ENCODE data around the gene LSM7.
"Not testable (repeated sequence)": the region's sequence is repeated elsewhere in the genome, so short reads cannot be mapped to it uniquely, and the experiment has no call there.

LSM7 gene

DNA sequence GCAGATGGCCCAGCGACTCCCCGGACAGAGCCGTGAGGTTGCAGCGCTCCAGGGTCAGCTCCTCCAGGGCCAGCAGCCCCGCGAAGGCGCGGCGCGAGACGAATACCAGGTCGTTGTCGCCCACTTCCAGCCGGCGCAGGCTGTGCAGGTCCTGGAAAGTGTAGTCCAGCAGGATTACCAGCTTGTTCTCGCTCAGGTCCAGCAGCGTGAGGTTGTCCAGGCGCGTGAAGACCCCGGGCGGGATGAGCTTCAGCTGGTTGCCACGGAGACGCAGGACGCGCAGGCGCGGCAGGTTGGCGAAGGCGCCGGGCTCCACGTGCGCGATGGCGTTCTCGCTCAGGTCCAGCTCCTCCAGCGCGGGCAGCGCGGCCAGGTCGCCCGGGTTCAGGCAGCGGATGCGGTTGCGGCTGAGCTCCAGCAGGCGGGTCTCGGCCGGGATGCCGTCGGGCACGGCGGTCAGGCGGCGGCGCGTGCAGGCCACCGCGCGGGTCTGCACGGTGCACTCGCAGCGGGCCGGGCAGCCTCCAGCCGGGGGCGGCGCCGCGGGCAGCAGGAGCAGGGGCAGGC is 37.1 kb downstream of the LSM7 start:
- DNase-seq, result no peak

DNA sequence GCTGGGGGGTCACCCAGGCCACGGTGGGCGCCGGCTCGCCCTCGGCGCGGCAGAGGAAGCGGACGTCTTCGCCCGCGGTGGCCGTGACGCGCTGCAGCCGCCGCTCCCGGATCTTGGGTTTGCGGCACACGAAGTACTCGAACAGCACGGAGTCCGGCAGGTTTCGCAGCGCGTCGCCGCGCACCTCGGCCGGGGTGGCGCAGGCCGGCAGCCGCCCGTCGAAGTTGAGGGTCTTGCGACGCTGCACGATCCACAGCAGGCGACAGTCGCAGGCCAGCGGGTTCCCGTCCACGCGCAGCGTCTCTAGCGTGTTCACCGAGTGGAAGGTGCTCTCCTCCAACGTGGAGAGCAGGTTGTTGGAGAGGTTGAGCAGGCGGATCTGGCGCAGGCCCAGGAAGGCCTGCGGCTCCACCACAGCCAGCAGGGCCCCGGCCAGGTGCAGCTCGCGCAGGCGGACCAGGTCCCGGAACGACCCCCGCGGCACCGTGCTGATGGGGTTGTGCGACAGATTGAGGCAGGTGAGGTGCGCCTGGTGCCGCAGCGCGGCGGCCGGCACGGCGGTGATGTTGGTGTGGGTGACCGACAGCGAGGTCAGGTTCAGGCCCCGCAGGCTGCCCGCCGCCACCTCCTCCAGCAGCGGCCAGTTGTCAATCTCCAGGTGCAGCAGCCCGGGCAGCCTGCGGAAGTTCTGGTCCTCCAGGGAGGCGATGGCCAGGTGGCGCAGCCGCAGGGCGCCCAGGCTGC is 37.8 kb downstream of the LSM7 start:
- no peak for DNase-seq

DNA sequence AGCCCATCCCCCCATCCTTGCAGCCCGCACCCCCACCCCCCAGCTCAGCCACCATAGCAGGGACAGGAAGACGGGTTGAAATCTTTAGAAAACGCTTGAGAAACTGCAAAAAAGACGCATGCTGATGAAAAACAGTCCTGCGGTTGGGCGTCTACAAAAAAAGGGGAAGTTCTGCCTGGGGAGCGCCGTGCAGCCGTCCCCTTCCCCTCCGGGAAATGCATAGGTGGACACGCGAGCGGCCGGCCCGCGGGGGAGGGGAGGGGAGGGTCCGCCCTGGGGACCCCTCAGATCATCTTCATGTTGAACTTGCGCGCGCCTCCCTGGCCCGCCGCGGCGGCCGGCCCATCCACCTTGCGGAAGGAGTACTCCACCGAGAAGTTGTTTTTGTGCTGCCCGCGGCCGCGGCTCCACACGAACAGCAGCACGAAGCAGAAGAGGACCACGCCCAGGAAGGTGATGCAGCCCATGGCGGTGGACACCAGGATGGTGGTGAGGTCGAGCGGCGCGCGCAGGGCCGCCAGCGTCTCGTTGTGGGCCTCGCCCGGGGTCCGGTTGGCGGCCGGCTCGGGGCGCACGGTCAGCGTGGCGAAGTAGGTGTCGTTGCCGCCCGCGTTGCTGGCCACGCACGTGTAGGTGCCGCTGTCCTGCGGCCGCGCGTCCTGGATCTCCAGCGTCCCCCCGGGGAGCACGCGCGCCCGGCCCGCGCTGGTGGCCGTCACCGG is 38.5 kb downstream of the LSM7 start:
- no peak for DNase-seq

DNA sequence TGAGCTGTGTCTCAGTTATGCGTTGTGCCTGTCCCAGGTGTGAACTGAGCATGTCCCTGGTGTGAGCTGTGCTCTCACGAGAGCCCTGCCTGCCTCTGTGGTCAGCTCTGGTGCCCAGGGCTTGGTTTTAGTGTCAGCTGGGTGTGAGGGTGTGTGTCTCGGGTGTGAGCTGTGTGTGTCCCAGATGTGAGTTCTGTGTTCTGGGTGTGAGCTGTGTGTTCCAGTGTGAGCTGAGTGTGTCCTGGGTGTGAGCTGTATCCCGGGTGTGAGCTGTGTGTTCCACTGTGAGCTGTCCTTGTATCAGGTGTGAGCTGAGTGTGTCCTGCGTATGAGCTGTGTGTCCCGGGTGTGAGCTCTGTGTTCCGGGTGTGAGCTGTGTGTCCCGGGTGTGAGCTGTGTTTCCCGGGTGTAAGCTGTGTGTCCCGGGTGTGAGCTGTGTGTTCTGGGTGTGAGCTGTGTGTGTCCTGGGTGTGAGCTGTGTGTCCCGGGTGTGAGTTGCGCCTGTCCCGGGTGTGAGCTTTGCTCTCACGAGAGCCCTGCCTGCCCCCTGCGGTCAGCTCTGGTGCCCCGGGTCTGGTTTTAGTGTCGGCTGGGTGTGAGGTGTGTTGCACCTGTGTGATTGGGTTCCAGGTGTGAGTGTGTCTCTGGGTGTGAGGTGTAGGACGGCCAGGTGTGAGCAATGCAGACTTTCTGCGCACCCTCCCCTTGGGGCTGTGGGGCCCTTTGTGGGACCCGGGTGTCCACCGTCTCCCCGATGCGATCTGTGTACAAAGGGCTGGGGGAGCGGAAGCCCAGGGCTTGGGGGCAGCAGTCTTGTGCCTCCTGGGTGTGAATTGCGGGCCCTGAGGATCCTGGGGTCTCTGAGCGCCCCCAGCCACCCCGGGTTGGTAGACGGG is 39.3 kb downstream of the LSM7 start:
- DNase-seq, result no peak

DNA sequence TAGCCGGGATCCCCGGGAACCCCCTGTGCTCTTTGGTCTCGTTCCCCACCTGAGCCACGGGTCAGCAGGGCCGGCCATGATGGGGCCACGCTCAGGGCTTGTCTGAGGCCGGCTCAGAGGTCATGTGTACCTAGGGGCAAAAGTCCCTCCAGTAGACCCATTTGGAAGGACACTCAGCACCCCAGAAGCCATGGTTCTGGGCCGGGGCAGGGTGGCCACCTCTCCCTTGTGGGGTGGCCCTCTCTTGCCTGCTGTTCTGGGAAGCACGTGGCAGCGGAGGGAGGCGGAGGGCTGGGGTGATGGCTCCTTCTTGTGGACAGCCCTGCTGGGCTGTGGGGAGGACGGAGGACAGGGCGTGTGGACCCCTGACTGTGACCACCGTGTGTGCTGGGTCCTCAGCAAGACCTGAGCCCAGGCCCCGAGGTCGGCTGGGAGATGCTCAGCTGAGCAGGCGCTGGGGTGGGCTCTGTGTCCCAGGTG is 40.0 kb downstream of the LSM7 start:
- DNase-seq, result no peak

DNA sequence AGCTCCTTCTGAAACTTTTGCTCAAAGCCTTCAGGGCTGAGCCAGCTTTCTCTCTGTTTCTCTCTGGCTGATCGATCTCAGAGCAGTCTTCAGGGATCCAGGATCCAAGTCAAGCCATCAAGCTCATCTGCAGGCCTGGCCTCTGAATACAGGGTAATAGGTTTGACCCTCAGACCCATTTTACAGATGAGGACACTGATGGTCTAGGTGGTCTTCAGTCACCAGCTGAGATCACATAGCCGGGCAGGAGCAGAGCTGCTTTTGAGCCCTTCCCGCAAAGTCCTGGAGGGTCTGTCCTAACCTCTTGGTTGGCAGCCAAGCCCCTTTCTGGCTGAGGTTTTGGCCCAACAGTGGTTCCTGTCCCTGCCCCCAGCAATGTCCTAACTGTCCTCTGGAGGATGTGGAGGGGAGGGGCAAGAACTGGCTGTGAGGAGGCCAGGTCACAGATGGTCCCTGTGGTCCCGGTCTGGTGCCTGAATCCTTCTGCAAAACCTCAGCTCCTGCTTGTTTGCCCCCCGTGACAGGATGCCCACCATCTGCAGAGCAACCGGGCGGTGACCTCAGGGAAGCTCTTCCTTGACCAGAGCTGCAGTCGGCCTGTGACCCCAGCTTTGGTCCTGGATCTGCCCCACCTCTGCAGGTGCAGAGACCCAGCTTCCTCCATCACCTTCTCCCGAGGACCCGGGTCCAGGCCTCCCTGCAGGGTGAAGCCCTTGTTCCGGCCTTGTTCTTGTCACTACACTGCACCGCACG is 40.6 kb downstream of the LSM7 start:
- no peak for DNase-seq

GRCh38 chr19:2286402-2287140 is 41.8 kb downstream of the LSM7 start:
- DNase-seq, result no peak

DNA sequence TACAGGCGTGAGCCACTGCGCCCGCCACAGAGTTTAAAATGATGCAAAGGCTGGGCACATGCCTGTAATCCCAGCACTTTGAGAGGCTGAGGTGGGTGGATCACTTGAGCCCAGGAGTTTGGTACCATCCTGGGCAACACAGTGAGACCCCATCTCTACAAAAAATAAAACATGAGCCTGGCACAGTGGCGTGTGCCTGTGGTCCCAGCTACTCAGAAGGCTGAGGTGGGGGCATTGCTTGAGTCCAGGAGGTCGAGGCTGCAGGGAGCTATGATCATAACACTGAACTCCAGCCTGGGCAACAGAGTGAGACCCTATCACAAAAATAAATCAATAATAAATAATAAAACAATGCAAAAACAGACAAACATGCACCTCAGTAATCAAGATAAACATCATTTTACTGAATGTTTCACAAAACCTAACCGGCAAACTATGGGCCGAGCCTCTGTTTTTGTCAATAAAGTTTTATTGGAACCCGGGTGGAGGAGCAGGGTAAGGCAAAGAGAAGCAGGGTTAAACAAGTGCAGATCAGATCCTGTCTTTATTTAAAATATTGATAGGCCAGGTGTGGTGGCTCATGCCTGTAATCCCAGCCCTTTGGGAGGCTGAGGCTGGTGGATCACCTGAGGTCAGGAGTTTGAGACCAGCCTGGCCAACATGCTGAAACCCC is 44.4 kb downstream of the LSM7 start:
- DNase-seq, result no peak

DNA sequence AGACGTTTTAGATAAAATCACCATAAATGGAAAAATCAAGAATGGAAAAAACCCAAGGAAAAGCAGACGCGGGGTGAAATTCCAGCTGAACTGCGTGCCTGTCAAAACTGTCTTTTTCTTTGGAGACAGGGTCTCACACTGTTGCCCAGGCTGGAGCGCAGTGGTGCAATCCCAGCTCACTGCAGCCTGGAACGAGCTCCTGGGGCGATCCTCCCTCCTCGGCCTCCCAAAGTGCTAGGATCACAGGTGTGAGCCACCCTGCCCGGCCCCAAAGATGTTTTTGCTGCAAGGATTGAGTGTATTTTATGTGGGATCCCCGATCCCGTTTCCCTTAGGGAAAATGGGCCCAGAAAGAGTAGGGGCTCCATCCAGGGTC is 45.5 kb downstream of the LSM7 start:
- DNase-seq, result no peak

- DNase-seq, result no peak
Observed at GRCh38 chr19:2282062-2282861, 46.1 kb downstream of the LSM7 start, which contains the start of gene PEAK3. Gene PEAK3 (minus strand): TSS chr19:2282175. CDS start chr19:2280931, 1,244 bp downstream.

GRCh38 chr19:2281265-2282061 is 46.9 kb downstream of the LSM7 start:
- not testable (repeated sequence) for DNase-seq

GRCh38 chr19:2280633-2281264 is 47.6 kb downstream of the LSM7 start:
- DNase-seq, result no peak

DNA sequence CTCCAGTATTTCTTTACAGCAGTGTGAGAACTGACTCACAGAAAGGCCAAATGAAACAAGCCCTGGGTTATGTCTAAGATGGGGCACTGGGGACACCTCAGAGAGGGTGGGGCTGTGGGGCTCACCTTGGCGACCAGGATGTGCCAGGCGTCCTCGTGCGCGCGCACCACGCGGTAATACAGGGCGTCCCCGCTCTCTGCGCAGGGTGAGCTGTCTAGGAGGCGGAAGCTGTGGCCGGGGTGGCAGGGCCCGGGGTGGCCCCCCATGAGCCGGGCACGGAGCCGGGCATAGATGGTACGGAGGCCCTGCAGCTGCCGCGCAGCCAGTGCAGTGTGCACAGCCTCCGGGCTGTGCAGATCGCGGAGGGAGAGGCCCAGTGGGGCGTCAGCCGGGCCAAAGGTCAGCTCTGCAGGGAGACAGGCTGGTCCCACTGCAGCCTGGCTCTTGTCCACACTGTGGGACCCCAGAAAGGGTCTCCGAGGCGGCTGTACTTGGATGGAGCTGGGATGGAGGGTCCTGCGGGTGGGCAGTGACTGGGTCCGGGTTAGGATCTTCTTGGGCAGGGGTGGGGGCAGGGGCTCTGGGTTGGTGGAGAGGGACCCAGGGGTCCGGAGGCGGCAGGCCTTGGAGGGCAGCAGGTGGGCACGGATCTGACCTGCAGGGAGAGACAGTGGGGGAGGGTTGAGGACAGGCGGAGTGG is 49.8 kb downstream of the LSM7 start:
- no peak for DNase-seq

GRCh38 chr19:2277138-2277537 is 51.2 kb downstream of the LSM7 start:
- no peak for DNase-seq

GRCh38 chr19:2276429-2276986 is 51.9 kb downstream of the LSM7 start:
- no peak for DNase-seq

DNA sequence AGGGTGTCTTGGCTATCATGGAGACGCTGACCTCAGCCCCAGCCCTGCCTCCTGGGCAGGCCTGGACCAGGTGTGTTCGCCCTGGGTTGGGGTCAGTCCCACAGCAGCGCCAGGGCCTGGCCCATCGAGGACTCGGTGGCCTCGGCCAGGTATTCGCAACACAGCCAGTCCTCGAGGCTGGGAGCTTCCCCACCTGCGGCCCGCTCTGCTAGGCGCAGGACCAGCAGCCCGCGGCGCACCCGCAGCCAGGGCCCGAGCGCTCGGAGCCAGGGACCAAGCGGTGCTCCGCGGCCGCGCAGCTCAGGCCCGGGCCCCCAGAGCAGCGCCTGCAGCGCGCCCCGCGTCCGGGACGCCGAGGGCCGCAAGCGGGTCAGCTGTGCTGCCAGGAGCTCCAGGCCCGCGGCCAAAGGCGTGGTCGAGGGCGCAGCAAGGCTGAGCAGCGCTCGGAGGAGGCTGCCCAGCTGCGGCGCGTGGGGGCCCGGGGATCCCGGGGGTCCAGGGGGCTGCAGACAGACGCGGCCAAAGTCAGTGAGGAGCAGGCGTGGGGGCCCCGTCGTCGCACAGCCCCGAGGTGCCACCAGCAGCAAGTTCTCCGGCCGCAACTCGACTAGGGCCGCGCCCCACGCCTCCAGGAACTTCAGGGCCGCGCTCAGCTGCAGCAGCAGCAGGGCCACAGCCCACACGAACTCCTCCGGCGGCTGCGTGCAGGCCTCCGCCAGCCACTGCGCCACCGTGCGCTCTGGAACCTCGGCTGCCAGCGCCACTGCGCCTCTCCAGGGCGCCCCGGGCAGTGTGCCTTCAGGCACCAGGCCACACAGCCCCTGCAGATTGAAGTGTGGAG is 52.6 kb downstream of the LSM7 start:
- DNase-seq, result no peak
